Parathyroid adenoma (tissue), 2 donors: ENCODE data around the gene CNTD1.

ENCODE experiments used
- H2AFZ ChIP-seq: fragments of 300-600 bp; sonication (generic); one replicate; pipeline ENCODE4 v1.7.0; 2017; ENCODE audit warnings: antibody characterized with exemption, mild to moderate bottlenecking
- H3K27ac ChIP-seq: fragments of 300-600 bp; sonication (generic); one replicate; pipeline ENCODE4 v1.7.0; 2017
- H3K27me3 ChIP-seq: fragments of 300-600 bp; sonication (generic); one replicate; pipeline ENCODE4 v1.7.0; 2017; ENCODE audit warnings: low read length; ENCODE audit not compliant: control insufficient read depth, insufficient read depth
- H3K36me3 ChIP-seq: fragments of 300-600 bp; sonication (generic); one replicate; pipeline ENCODE4 v1.7.0; 2017; ENCODE audit warnings: low read length; ENCODE audit not compliant: control insufficient read depth, insufficient read depth
- H3K4me1 ChIP-seq: fragments of 300-600 bp; sonication (generic); one replicate; pipeline ENCODE4 v1.7.0; 2017; ENCODE audit warnings: control low read depth
- H3K4me2 ChIP-seq: fragments of 300-600 bp; sonication (generic); one replicate; pipeline ENCODE4 v1.7.0; 2017; ENCODE audit warnings: low read length
- H3K4me3 ChIP-seq: fragments of 300-600 bp; sonication (generic); one replicate; pipeline ENCODE4 v1.7.0; 2017; ENCODE audit warnings: low read depth, low read length
- H3K79me2 ChIP-seq: fragments of 300-600 bp; sonication (generic); one replicate; pipeline ENCODE4 v1.7.0; 2017; ENCODE audit warnings: control low read depth
- H3K9ac ChIP-seq: fragments of 300-600 bp; sonication (generic); one replicate; pipeline ENCODE4 v1.7.0; 2017; ENCODE audit warnings: mild to moderate bottlenecking
- H3K9me3 ChIP-seq: fragments of 300-600 bp; sonication (generic); one replicate; pipeline ENCODE4 v1.7.0; 2017; ENCODE audit warnings: low read length; ENCODE audit not compliant: control insufficient read depth
- TF ChIP-seq, protein P1 (sequence below): fragments of 300-600 bp; sonication (generic); IDR thresholded peaks from one replicate; pipeline ENCODE4 v1.7.0; 2017; ENCODE audit warnings: antibody characterized with exemption, mild to moderate bottlenecking
- donor health status: primary hyperparathyroidism.

The CNTD1 gene

GRCh38 chr17:42754782-42755181, 43.9 kb upstream of the CNTD1 start:
- no peak overlapping the region for H3K4me3 ChIP-seq
- H3K27me3 ChIP-seq: no peaks in the 10 kb centered on the region
- no peak overlapping the region for H2AFZ ChIP-seq
- no peaks in the 10 kb centered on the region for H3K4me1 ChIP-seq
- H3K36me3 ChIP-seq: no peaks in the 10 kb centered on the region
- TF ChIP-seq, protein P1, sequence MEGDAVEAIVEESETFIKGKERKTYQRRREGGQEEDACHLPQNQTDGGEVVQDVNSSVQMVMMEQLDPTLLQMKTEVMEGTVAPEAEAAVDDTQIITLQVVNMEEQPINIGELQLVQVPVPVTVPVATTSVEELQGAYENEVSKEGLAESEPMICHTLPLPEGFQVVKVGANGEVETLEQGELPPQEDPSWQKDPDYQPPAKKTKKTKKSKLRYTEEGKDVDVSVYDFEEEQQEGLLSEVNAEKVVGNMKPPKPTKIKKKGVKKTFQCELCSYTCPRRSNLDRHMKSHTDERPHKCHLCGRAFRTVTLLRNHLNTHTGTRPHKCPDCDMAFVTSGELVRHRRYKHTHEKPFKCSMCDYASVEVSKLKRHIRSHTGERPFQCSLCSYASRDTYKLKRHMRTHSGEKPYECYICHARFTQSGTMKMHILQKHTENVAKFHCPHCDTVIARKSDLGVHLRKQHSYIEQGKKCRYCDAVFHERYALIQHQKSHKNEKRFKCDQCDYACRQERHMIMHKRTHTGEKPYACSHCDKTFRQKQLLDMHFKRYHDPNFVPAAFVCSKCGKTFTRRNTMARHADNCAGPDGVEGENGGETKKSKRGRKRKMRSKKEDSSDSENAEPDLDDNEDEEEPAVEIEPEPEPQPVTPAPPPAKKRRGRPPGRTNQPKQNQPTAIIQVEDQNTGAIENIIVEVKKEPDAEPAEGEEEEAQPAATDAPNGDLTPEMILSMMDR: no peak
- H3K27ac ChIP-seq: no peak overlapping the region
- no peak overlapping the region for H3K4me2 ChIP-seq
- no peaks in the 10 kb centered on the region for H3K79me2 ChIP-seq
- H3K9me3 ChIP-seq: no peaks in the 10 kb centered on the region
- no peak overlapping the region for H3K9ac ChIP-seq

- Histone ChIP-seq H2AFZ (peak overlapping the region; percentile 97), H3K79me2 (no peaks in the 10 kb centered on the region), H3K9me3 (no peaks in the 10 kb centered on the region), H3K4me2 (peak overlapping the region; percentile 76), H3K9ac (no peak overlapping the region), H3K27ac (no peak overlapping the region), H3K4me3 (peak overlapping the region; percentile 30), H3K4me1 (no peaks in the 10 kb centered on the region), H3K27me3 (no peaks in the 10 kb centered on the region), H3K36me3 (no peaks in the 10 kb centered on the region)
- TF ChIP-seq, protein P1: no peak
Observed at GRCh38 chr17:42759982-42760651, 38.5 kb upstream of the CNTD1 start.

- H3K36me3 ChIP-seq: no peaks in the 10 kb centered on the region
- H3K27me3 ChIP-seq: no peaks in the 10 kb centered on the region
- no peaks in the 10 kb centered on the region for H3K9me3 ChIP-seq
- H3K4me3 ChIP-seq: peak within 1 kb of the TSS; percentile 30
- peak within 1 kb of the TSS; percentile 97 for H2AFZ ChIP-seq
- H3K27ac ChIP-seq: peak within 1 kb of the TSS; percentile 53
- H3K4me2 ChIP-seq: peak within 1 kb of the TSS; percentile 76
- H3K9ac ChIP-seq: no peak within 1 kb of the TSS
- no peaks in the 10 kb centered on the region for H3K4me1 ChIP-seq
- TF ChIP-seq, protein P1: peak; percentile 14
- H3K79me2 ChIP-seq: no peaks in the 10 kb centered on the region
Observed at GRCh38 chr17:42760652-42761581, 37.7 kb upstream of the CNTD1 start, which contains the start of gene RAMP2. RAMP2 (plus strand) TSS chr17:42761227; CDS start chr17:42761262, 35 bp downstream.

DNA sequence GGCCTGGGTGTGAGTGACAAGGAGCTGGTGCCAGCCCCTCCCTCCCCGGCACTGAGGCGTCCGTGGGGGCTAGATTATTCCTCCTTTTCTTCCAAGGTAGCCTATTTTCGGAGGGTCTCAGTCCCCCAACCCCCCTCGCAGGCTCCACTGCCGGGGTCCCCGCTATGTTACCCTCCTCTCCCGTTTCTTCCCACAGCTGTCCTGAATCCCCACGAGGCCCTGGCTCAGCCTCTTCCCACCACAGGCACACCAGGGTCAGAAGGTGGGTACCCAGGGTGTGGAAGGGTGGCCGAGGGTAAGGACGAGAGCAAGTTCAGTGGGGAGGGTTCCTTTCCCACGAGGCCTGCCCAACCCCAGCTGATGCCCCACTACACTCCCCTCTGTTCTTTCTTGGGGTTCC, 37.0 kb upstream of the CNTD1 start:
- Histone ChIP-seq H3K4me2 (peak overlapping the region; percentile 76), H2AFZ (peak overlapping the region; percentile 97), H3K4me1 (no peaks in the 10 kb centered on the region), H3K4me3 (peak overlapping the region; percentile 30), H3K79me2 (no peaks in the 10 kb centered on the region), H3K9me3 (no peaks in the 10 kb centered on the region), H3K27me3 (no peaks in the 10 kb centered on the region), H3K9ac (no peak overlapping the region), H3K36me3 (no peaks in the 10 kb centered on the region), H3K27ac (peak overlapping the region; percentile 53)
- TF ChIP-seq, protein P1: no peak
